Measurements from ENCODE around the gene CAMTA1. TPM values are rescaled to one million over a fixed set of nuclear protein-coding genes. Genes with fewer than 3 reads are reported as not detected.

CAMTA1 gene
- total RNA-seq, 3 donors from 2014 or later = 73.4 to 114 (median 82.6) TPM

- no peak for ATAC-seq
- no peak for TF ChIP-seq CTCF (IDR thresholded peaks at IDR 0.05)
- no peak overlapping the region for H3K4me3 ChIP-seq
- no peaks in the 10 kb centered on the region for H3K9me3 ChIP-seq
- H3K4me1 ChIP-seq (ENCODE audit: low read depth) = no peaks in the 10 kb centered on the region
- DNase-seq = no peak
- intact Hi-C loops (cut with DNase I, micrococcal nuclease) = no loop called here
- no peaks in the 10 kb centered on the region for H3K36me3 ChIP-seq (ENCODE audit: low read depth)
These were observed 828.0 kb downstream of the CAMTA1 start for GRCh38 chr1:7613106-7613850.

GRCh38 chr1:7613851-7614205 is 828.6 kb downstream of the CAMTA1 start:
- ATAC-seq = no peak
- no peaks in the 10 kb centered on the region for H3K4me1 ChIP-seq (ENCODE audit: low read depth)
- H3K4me3 ChIP-seq = no peak overlapping the region
- DNase-seq = no peak
- no peaks in the 10 kb centered on the region for H3K9me3 ChIP-seq
- H3K36me3 ChIP-seq (ENCODE audit: low read depth) = no peaks in the 10 kb centered on the region
- no peak for TF ChIP-seq CTCF (IDR thresholded peaks at IDR 0.05)
- intact Hi-C loops (cut with DNase I, micrococcal nuclease) = no loop called here

GRCh38 chr1:7614576-7615074 is 829.4 kb downstream of the CAMTA1 start:
- Histone ChIP-seq H3K36me3 (ENCODE audit: low read depth) (no peaks in the 10 kb centered on the region), H3K9me3 (no peaks in the 10 kb centered on the region), H3K4me1 (ENCODE audit: low read depth) (no peaks in the 10 kb centered on the region), H3K4me3 (no peak overlapping the region)
- DNase-seq = peak in 1 of 3 donors; percentile 5
- ATAC-seq = no peak
- TF ChIP-seq CTCF (IDR thresholded peaks at IDR 0.05) = no peak
- intact Hi-C loops (cut with DNase I, micrococcal nuclease) = no loop called here

- TF ChIP-seq CTCF (IDR thresholded peaks at IDR 0.05) = no peak
- H3K4me3 ChIP-seq = no peak overlapping the region
- no peak for DNase-seq
- H3K36me3 ChIP-seq (ENCODE audit: low read depth) = no peaks in the 10 kb centered on the region
- no peak for ATAC-seq
- no peaks in the 10 kb centered on the region for H3K4me1 ChIP-seq (ENCODE audit: low read depth)
- intact Hi-C loops (cut with DNase I, micrococcal nuclease) = no loop called here
- H3K9me3 ChIP-seq = no peaks in the 10 kb centered on the region
These were observed 829.9 kb downstream of the CAMTA1 start for GRCh38 chr1:7615138-7615537.

GRCh38 chr1:7616076-7616832 is 831.0 kb downstream of the CAMTA1 start:
- ATAC-seq = no peak
- no peaks in the 10 kb centered on the region for H3K9me3 ChIP-seq
- intact Hi-C loops (cut with DNase I, micrococcal nuclease) = no loop called here
- TF ChIP-seq CTCF (IDR thresholded peaks at IDR 0.05) = no peak
- no peaks in the 10 kb centered on the region for H3K36me3 ChIP-seq (ENCODE audit: low read depth)
- no peak overlapping the region for H3K4me3 ChIP-seq
- H3K4me1 ChIP-seq (ENCODE audit: low read depth) = no peaks in the 10 kb centered on the region
- peak in 2 of 3 donors; percentile 49 to 62 for DNase-seq

Measured in mucosa of descending colon (tissue), 3 donors.